Neural progenitor cell (in vitro differentiated cells): Measurements from ENCODE around the gene FMNL2. TPM values are rescaled to one million over a fixed set of nuclear protein-coding genes. Genes with fewer than 3 reads are reported as not detected.
"Not testable (repeated sequence)": the region's sequence is repeated elsewhere in the genome, so short reads cannot be mapped to it uniquely, and the experiment has no call there.

Experiments used
- DNase-seq: peaks from one replicate; pipeline ENCODE4 v3.0.0-alpha.2; 2016; ENCODE audit warnings: low spot score
- H2AFZ ChIP-seq: fragments of 200-600 bp; sonication (generic); replicated peaks from 2 replicates; pipeline ENCODE4 v1.6.1; 2016; ENCODE audit warnings: antibody characterized with exemption
- H3F3A ChIP-seq: fragments of 200-600 bp; sonication (generic); 2 replicates; pipeline ENCODE4 v1.6.1; 2016; ENCODE audit warnings: antibody characterized with exemption, low read depth
- H3K27ac ChIP-seq: fragments of 200-600 bp; sonication (generic); 2 replicates; pipeline ENCODE4 v1.5.1; 2016; ENCODE audit warnings: mild to moderate bottlenecking
- H3K27me3 ChIP-seq: fragments of 200-600 bp; sonication (generic); 2 replicates; pipeline ENCODE4 v1.6.1; 2016; ENCODE audit warnings: mild to moderate bottlenecking, moderate library complexity
- H3K36me3 ChIP-seq: fragments of 200-600 bp; sonication (generic); 2 replicates; pipeline ENCODE4 v1.5.1; 2016
- H3K4me1 ChIP-seq: fragments of 200-600 bp; sonication (generic); 2 replicates; pipeline ENCODE4 v1.6.1; 2016; ENCODE audit warnings: mixed run types
- H3K4me2 ChIP-seq: fragments of 200-600 bp; sonication (generic); 2 replicates; pipeline ENCODE4 v1.6.1; 2016
- H3K4me3 ChIP-seq: fragments of 200-600 bp; sonication (generic); 2 replicates; pipeline ENCODE4 v1.5.1; 2016
- H3K79me2 ChIP-seq: fragments of 200-600 bp; sonication (generic); 2 replicates; pipeline ENCODE4 v1.6.1; 2016; ENCODE audit warnings: low read depth
- H3K9ac ChIP-seq: fragments of 200-600 bp; sonication (generic); 2 replicates; pipeline ENCODE4 v1.6.1; 2016
- H3K9me3 ChIP-seq: fragments of 200-600 bp; sonication (generic); 2 replicates; pipeline ENCODE4 v1.5.1; 2016; ENCODE audit warnings: low read depth
- H4K20me1 ChIP-seq: fragments of 200-600 bp; sonication (generic); 2 replicates; pipeline ENCODE4 v1.6.1; 2016; ENCODE audit warnings: low read depth
- H3K27ac Mint-ChIP-seq: 3 replicates; pipeline ENCODE4 v1.8.0; 2021; ENCODE audit warnings: mixed read lengths
- H3K27me3 Mint-ChIP-seq: 2 replicates; pipeline ENCODE4 v1.8.0; 2022; ENCODE audit warnings: low read depth, mild to moderate bottlenecking, inconsistent platforms, moderate library complexity, mixed read lengths; ENCODE audit not compliant: insufficient read depth
- H3K36me3 Mint-ChIP-seq: 3 replicates; pipeline ENCODE4 v1.8.0; 2021; ENCODE audit warnings: mixed read lengths
- H3K4me1 Mint-ChIP-seq: 3 replicates; pipeline ENCODE4 v1.8.0; 2021; ENCODE audit warnings: mixed read lengths
- H3K4me3 Mint-ChIP-seq: 3 replicates; pipeline ENCODE4 v1.8.0; 2021; ENCODE audit warnings: mild to moderate bottlenecking, moderate library complexity, mixed read lengths
- H3K9me3 Mint-ChIP-seq: 3 replicates; pipeline ENCODE4 v1.8.0; 2020; ENCODE audit warnings: mixed read lengths
- EZH2 ChIP-seq: fragments of 200-600 bp; sonication (generic); IDR thresholded peaks from 2 replicates; pipeline ENCODE4 v1.6.1; 2017; ENCODE audit warnings: antibody characterized with exemption, mild to moderate bottlenecking, moderate library complexity
- EZH2phosphoT487 ChIP-seq: fragments of 200-600 bp; sonication (generic); IDR thresholded peaks from 2 replicates; pipeline ENCODE4 v1.6.1; 2017; ENCODE audit warnings: antibody characterized with exemption
- total RNA-seq: library from RNA; depleted of rRNA; stranded (reverse); fragments of >200 nt; gene quantifications from 2 replicates; pipeline ENCODE4 v1.2.3, GENCODE V29; 2015; ENCODE audit warnings: low replicate concordance
- TF ChIP-seq, protein P1 (sequence below): fragments of 200-600 bp; sonication (generic); IDR thresholded peaks from 2 replicates; pipeline ENCODE4 v1.5.1; 2017; ENCODE audit warnings: antibody characterized with exemption, mild to moderate bottlenecking

The FMNL2 gene
- total RNA-seq, 1 donor from 2014 or later = 99.7 TPM

DNA sequence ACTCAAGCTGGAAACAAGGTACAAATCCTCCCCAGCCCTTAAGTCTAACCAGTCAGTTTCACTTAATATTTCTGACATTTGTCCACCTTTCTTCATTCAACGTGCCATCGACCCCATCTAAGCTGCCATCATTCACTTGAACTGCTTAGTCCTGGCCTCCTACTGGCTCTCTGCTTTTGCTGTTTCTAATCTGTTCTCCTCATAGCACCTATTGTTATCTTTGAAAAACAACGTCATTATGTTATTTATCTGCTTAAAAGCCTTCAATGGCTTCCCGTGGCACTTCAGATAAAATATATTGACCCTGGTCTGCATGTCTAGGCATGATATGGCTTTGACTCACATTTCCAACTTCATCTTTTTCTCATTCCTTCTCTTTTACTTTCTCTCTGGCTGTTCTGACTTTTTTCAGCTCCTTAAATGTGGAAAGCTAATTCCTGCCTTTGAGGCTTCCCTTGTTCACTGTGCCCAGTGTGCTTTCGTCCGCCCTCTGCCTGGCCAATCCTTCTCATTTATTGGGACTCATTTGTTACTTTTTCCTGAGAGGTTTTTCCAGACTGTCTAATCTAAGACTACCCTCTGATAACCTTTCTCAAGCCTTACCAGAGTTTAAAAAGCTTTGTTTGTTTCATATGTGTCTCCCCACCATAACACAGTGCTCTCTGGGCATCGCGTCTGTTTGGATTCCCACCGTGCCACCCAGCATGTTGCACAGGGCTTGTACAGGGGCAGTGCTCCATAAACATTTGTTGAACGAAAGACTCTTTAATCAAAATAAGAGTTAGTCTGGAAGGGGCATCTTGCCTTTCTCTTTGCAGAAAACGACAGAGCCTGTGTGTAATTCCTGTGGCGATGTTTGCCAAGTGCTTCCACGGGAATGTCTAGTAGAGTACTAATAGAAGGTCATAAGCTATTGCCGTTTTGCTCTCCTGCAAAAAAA is 183.9 kb downstream of the FMNL2 start:
- Mint-ChIP-seq H3K27ac (no peak overlapping the region), H3K9me3 (peaks cover 2% of the 10 kb centered on the region), H3K4me3 (no peak overlapping the region), H3K36me3 (peaks cover 8% of the 10 kb centered on the region), H3K4me1 (peaks cover 16% of the 10 kb centered on the region), H3K27me3 (no peaks in the 10 kb centered on the region)
- peaks cover 17% of the 10 kb centered on the region for H3F3A ChIP-seq
- DNase-seq = peak; percentile 47
- TF ChIP-seq EZH2phosphoT487 (no peak), EZH2 (no peak)
- TF ChIP-seq, protein P1, sequence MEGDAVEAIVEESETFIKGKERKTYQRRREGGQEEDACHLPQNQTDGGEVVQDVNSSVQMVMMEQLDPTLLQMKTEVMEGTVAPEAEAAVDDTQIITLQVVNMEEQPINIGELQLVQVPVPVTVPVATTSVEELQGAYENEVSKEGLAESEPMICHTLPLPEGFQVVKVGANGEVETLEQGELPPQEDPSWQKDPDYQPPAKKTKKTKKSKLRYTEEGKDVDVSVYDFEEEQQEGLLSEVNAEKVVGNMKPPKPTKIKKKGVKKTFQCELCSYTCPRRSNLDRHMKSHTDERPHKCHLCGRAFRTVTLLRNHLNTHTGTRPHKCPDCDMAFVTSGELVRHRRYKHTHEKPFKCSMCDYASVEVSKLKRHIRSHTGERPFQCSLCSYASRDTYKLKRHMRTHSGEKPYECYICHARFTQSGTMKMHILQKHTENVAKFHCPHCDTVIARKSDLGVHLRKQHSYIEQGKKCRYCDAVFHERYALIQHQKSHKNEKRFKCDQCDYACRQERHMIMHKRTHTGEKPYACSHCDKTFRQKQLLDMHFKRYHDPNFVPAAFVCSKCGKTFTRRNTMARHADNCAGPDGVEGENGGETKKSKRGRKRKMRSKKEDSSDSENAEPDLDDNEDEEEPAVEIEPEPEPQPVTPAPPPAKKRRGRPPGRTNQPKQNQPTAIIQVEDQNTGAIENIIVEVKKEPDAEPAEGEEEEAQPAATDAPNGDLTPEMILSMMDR = no peak
- no peaks in the 10 kb centered on the region for H3K9me3 ChIP-seq
- H2AFZ ChIP-seq = no peak overlapping the region
- no peak overlapping the region for H3K9ac ChIP-seq
- peaks cover 49% of the 10 kb centered on the region for H3K4me1 ChIP-seq
- H3K79me2 ChIP-seq = peaks cover 85% of the 10 kb centered on the region
- H4K20me1 ChIP-seq = peaks cover 74% of the 10 kb centered on the region
- no peak overlapping the region for H3K4me3 ChIP-seq
- H3K27me3 ChIP-seq = no peaks in the 10 kb centered on the region
- peak overlapping the region; percentile 60 for H3K27ac ChIP-seq
- peaks cover 5% of the 10 kb centered on the region for H3K36me3 ChIP-seq
- H3K4me2 ChIP-seq = peak overlapping the region; percentile 55

DNA sequence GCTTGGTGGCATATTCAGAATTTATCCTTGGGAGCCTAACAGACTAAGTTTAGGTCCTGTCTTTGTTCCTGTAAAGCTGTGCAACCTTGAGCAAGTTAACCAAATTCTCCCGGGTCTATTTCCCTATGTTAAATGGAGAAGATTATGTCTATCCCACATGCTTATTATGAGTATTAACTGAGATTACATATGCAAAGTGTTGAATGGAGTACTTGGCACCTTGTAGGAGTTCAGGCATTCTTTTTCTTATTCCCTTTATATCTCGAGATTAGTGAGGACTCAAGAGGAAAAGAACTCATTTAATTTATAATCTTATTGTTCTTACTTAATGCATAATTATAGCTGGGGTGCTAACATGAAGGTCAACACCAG is 184.6 kb downstream of the FMNL2 start:
- Mint-ChIP-seq H3K36me3 (peaks cover 8% of the 10 kb centered on the region), H3K27me3 (no peaks in the 10 kb centered on the region), H3K27ac (no peak overlapping the region), H3K4me3 (no peak overlapping the region), H3K4me1 (peaks cover 16% of the 10 kb centered on the region), H3K9me3 (peaks cover 2% of the 10 kb centered on the region)
- Histone ChIP-seq H3K36me3 (peaks cover 5% of the 10 kb centered on the region), H3K9ac (no peak overlapping the region), H3K4me3 (no peak overlapping the region), H3K27ac (no peak overlapping the region), H3K4me1 (peaks cover 49% of the 10 kb centered on the region), H3K9me3 (no peaks in the 10 kb centered on the region), H2AFZ (no peak overlapping the region), H3F3A (peaks cover 17% of the 10 kb centered on the region), H3K79me2 (peaks cover 87% of the 10 kb centered on the region), H4K20me1 (peaks cover 78% of the 10 kb centered on the region), H3K27me3 (no peaks in the 10 kb centered on the region), H3K4me2 (peak overlapping the region; percentile 55)
- no peak for DNase-seq
- TF ChIP-seq EZH2phosphoT487 (no peak), EZH2 (no peak)
- TF ChIP-seq, protein P1 = no peak

GRCh38 chr2:152520759-152521158 is 185.8 kb downstream of the FMNL2 start:
- Mint-ChIP-seq H3K4me3 (no peak overlapping the region), H3K36me3 (peaks cover 7% of the 10 kb centered on the region), H3K9me3 (no peaks in the 10 kb centered on the region), H3K27ac (no peak overlapping the region), H3K27me3 (no peaks in the 10 kb centered on the region), H3K4me1 (peaks cover 16% of the 10 kb centered on the region)
- Histone ChIP-seq H3K27ac (no peak overlapping the region), H3K9ac (no peak overlapping the region), H3K9me3 (no peaks in the 10 kb centered on the region), H4K20me1 (peaks cover 78% of the 10 kb centered on the region), H3K4me2 (no peak overlapping the region), H2AFZ (no peak overlapping the region), H3K79me2 (peaks cover 82% of the 10 kb centered on the region), H3K27me3 (no peaks in the 10 kb centered on the region), H3F3A (peaks cover 17% of the 10 kb centered on the region), H3K4me3 (no peak overlapping the region), H3K4me1 (peaks cover 43% of the 10 kb centered on the region), H3K36me3 (peaks cover 5% of the 10 kb centered on the region)
- TF ChIP-seq, protein P1 = no peak
- no peak for TF ChIP-seq EZH2phosphoT487
- TF ChIP-seq EZH2 = no peak
- DNase-seq = no peak

DNA sequence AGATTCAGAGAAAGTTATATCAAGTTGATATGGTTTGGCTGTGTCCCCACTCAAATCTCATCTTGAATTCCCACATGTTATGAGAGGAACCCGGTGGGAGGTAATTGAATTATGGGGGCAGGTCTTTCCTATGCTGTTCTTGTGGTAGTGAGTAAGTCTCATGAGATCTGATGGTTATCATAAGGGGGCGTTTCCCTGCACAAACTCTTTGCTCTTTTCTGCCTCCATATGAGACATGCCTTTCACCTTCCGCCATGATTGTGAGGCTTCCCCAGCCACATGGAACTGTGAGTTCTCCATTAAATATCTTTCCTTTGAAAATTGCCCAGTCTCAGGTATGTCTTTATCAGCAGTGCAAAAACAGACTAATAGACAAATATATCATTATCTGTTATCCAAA is 187.5 kb downstream of the FMNL2 start:
- not testable (repeated sequence) for H3K27ac ChIP-seq, H3K9me3 Mint-ChIP-seq, H3K4me2 ChIP-seq, H3K4me3 Mint-ChIP-seq, H3K9ac ChIP-seq, H3K9me3 ChIP-seq, DNase-seq, H3K36me3 Mint-ChIP-seq, H3K27ac Mint-ChIP-seq, H2AFZ ChIP-seq, H3K27me3 ChIP-seq, H3K36me3 ChIP-seq, H3K4me3 ChIP-seq, H3K27me3 Mint-ChIP-seq
- peaks cover 16% of the 10 kb centered on the region for H3K4me1 Mint-ChIP-seq
- peaks cover 83% of the 10 kb centered on the region for H3K79me2 ChIP-seq
- H3K4me1 ChIP-seq = peaks cover 33% of the 10 kb centered on the region
- H4K20me1 ChIP-seq = peaks cover 78% of the 10 kb centered on the region
- H3F3A ChIP-seq = peaks cover 20% of the 10 kb centered on the region
